CD4-positive, alpha-beta T cell (primary cell): ENCODE measurements around the gene G2E3. TPM values are rescaled to one million over a fixed set of nuclear protein-coding genes. Genes with fewer than 3 reads are reported as not detected.

Source experiments
- ATAC-seq: fragments of 200-7000 bp; cut with Tn5 transposase; one replicate; pipeline ENCODE4 v1.10.0; 2022; ENCODE audit warnings: mild to moderate bottlenecking; ENCODE audit not compliant: poor library complexity
- CTCF ChIA-PET: fragments of 350-600 bp; sonication (Branson Sonifier 250); formaldehyde crosslinking; loops from one replicate; lab custom pipeline; 2021; ENCODE audit warnings: antibody characterized with exemption, inconsistent platforms; lab: Charles Lee
- POLR2A ChIA-PET: fragments of 350-600 bp; sonication (Branson Sonifier 250); formaldehyde crosslinking; loops from one replicate; lab custom pipeline; 2021; ENCODE audit warnings: antibody characterized with exemption, inconsistent platforms; lab: Charles Lee
- DNase-seq, 14 experiments: peaks; one replicate each; pipeline ENCODE4 v3.0.0-alpha.2; 2013 to 2020; ENCODE audit warnings: mixed read lengths in 2 of 14
- H3K27ac ChIP-seq, 2 donors: one replicate each; pipeline versions ENCODE4 v1.5.1 to v1.7.0; 2013; ENCODE audit warnings: low read length in 2 of 2, low read depth in 1 of 2, mild to moderate bottlenecking in 1 of 2
- H3K27me3 ChIP-seq, 2 experiments: 1 replicate in 1 of 2; 2 replicates in 1 of 2; pipeline versions ENCODE4 v1.6.1 to v1.7.0; 2013; ENCODE audit warnings: low read length in 2 of 2, control low read depth in 1 of 2, mild to moderate bottlenecking in 1 of 2, moderate library complexity in 1 of 2; ENCODE audit not compliant: insufficient read depth in 2 of 2, control insufficient read depth in 1 of 2
- H3K36me3 ChIP-seq: one replicate; pipeline ENCODE4 v1.6.1; 2013; ENCODE audit warnings: low read length, control low read depth; ENCODE audit not compliant: insufficient read depth
- H3K4me1 ChIP-seq: one replicate; pipeline ENCODE4 v1.6.1; 2013; ENCODE audit warnings: low read length, control low read depth; ENCODE audit not compliant: insufficient read depth
- H3K4me3 ChIP-seq: one replicate; pipeline ENCODE4 v1.5.1; 2013; ENCODE audit warnings: mild to moderate bottlenecking, low read length, moderate library complexity
- H3K9me3 ChIP-seq, 2 experiments: 1 replicate in 1 of 2; 2 replicates in 1 of 2; pipeline versions ENCODE4 v1.6.1 to v1.7.0; 2013; ENCODE audit warnings: low read length in 2 of 2, mild to moderate bottlenecking in 2 of 2, control low read depth in 1 of 2, moderate library complexity in 1 of 2; ENCODE audit not compliant: control insufficient read depth in 1 of 2, insufficient read depth in 1 of 2
- H3K27ac Mint-ChIP-seq: one replicate; pipeline ENCODE4 v1.8.0; 2020; ENCODE audit warnings: mixed read lengths
- H3K27me3 Mint-ChIP-seq: one replicate; pipeline ENCODE4 v1.8.0; 2021; ENCODE audit warnings: mixed read lengths
- H3K36me3 Mint-ChIP-seq: one replicate; pipeline ENCODE4 v1.8.0; 2021; ENCODE audit warnings: low read depth, mixed read lengths
- H3K4me1 Mint-ChIP-seq: one replicate; pipeline ENCODE4 v1.8.0; 2021; ENCODE audit warnings: low read depth, mixed read lengths
- H3K4me3 Mint-ChIP-seq: one replicate; pipeline ENCODE4 v1.8.0; 2020; ENCODE audit warnings: mild to moderate bottlenecking, mixed read lengths
- H3K9me3 Mint-ChIP-seq: one replicate; pipeline ENCODE4 v1.8.0; 2020; ENCODE audit warnings: mixed read lengths
- intact Hi-C, 2 experiments: fragments of 100-400 bp; cut with DNase I in 1 of 2; cut with micrococcal nuclease in 1 of 2; formaldehyde crosslinking; loops; one replicate each; pipeline versions ENCODE4 v1.15.1 to v1.9.0; 2023 to 2025; cut with DNase I, micrococcal nuclease
- total RNA-seq, 174 experiments: library from RNA in 2 of 174; stranded (reverse) in 2 of 174; gene quantifications; one replicate each; pipeline ENCODE4 v1.2.3 and lab custom pipeline; 2021 to 2026
- TF ChIP-seq, protein P1 (sequence below): fragments of 200-600 bp; IDR thresholded peaks from one replicate; pipeline ENCODE4 v1.8.0; 2022; ENCODE audit warnings: antibody characterized with exemption, mild to moderate bottlenecking

G2E3 gene
- total RNA-seq, 2 experiments from 2014 or later = 23.8 to 24.3 TPM

DNA sequence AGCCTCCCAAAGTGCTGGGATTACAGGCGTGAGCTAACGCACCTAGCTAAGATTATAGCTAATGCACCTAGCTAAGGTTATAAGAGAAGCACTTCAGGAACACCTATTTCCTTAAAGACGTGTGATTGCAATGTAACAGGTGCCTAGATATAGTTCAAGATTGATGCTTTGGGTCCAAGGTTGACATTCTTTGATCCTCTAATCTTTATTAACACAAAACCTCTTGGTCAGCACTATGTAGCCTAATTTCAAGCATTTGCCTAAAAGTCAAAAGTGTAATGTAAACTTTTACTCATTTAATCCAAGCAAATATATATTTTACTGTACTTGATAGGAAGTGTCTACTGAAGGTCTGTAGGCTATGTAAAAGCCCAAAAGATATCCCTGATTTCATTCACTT, 99.7 kb downstream of the G2E3 start:
- peaks cover 48% of the 10 kb centered on the region for H3K36me3 Mint-ChIP-seq
- CTCF ChIA-PET = no interaction called here
- no peaks in the 10 kb centered on the region for H3K4me1 Mint-ChIP-seq
- DNase-seq (no peak), ATAC-seq (no peak)
- POLR2A ChIA-PET = no interaction called here
- H3K4me1 ChIP-seq = no peaks in the 10 kb centered on the region
- TF ChIP-seq, protein P1, sequence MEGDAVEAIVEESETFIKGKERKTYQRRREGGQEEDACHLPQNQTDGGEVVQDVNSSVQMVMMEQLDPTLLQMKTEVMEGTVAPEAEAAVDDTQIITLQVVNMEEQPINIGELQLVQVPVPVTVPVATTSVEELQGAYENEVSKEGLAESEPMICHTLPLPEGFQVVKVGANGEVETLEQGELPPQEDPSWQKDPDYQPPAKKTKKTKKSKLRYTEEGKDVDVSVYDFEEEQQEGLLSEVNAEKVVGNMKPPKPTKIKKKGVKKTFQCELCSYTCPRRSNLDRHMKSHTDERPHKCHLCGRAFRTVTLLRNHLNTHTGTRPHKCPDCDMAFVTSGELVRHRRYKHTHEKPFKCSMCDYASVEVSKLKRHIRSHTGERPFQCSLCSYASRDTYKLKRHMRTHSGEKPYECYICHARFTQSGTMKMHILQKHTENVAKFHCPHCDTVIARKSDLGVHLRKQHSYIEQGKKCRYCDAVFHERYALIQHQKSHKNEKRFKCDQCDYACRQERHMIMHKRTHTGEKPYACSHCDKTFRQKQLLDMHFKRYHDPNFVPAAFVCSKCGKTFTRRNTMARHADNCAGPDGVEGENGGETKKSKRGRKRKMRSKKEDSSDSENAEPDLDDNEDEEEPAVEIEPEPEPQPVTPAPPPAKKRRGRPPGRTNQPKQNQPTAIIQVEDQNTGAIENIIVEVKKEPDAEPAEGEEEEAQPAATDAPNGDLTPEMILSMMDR = no peak
- no peak overlapping the region for H3K27ac ChIP-seq
- intact Hi-C loops = loop anchor here (5.0 kb wide), 3 partner anchors 94 to 1904 kb away; no protein-coding TSS in a partner anchor
- H3K27me3 Mint-ChIP-seq = no peaks in the 10 kb centered on the region
- H3K27me3 ChIP-seq = no peaks in the 10 kb centered on the region
- no peaks in the 10 kb centered on the region for H3K9me3 Mint-ChIP-seq
- no peak overlapping the region for H3K4me3 ChIP-seq
- no peaks in the 10 kb centered on the region for H3K9me3 ChIP-seq
- peaks cover 55% of the 10 kb centered on the region for H3K36me3 ChIP-seq
- no peak overlapping the region for H3K4me3 Mint-ChIP-seq
- H3K27ac Mint-ChIP-seq = no peak overlapping the region

DNA sequence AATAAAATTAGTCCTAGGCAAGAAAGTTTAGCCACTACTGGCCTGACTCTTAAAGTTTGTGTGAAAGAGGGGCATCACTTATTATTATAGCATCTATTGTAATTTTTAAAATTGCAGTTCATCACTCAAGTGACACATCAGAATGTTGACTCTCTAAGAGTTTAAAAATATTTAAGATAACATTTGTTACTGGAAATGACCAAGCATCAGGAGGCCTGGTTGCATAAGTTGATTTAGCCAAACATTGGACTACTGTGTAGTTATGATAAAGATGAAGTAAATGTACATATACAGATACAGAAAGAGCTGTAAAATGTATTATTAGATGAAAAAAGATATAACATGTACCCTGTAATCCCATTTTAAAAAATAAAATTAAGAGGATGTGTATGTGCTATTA, 110.6 kb downstream of the G2E3 start:
- H3K4me1 ChIP-seq = no peaks in the 10 kb centered on the region
- no peak for DNase-seq
- intact Hi-C loops = no loop called here
- H3K36me3 ChIP-seq = peaks cover 6% of the 10 kb centered on the region
- ATAC-seq = no peak
- TF ChIP-seq, protein P1 = no peak
- H3K27ac Mint-ChIP-seq = peak overlapping the region; percentile 52
- no peak overlapping the region for H3K4me3 Mint-ChIP-seq
- no peaks in the 10 kb centered on the region for H3K9me3 Mint-ChIP-seq
- H3K4me1 Mint-ChIP-seq = peaks cover 11% of the 10 kb centered on the region
- H3K27me3 ChIP-seq = no peaks in the 10 kb centered on the region
- POLR2A ChIA-PET = no interaction called here
- H3K27me3 Mint-ChIP-seq = no peaks in the 10 kb centered on the region
- H3K4me3 ChIP-seq = no peak overlapping the region
- no peak overlapping the region for H3K27ac ChIP-seq
- peaks cover 52% of the 10 kb centered on the region for H3K36me3 Mint-ChIP-seq
- CTCF ChIA-PET = no interaction called here
- H3K9me3 ChIP-seq = no peaks in the 10 kb centered on the region

Other genes with a start within 250 kb of the G2E3 start
- 10 to 100 TPM; 59.0 to 63.6 TPM for gene SCFD1, start 63.2 kb downstream of the G2E3 start, total RNA-seq